GM20000 (cell line): ENCODE data around the gene PPM1F.

Source experiments
- DNase-seq: peaks from one replicate; pipeline ENCODE4 v3.0.0; 2012; ENCODE audit warnings: low spot score
- CTCF ChIP-seq: IDR thresholded peaks from 2 replicates; pipeline ENCODE4 v1.5.1; 2012; ENCODE audit warnings: mild to moderate bottlenecking, control low read depth; ENCODE audit errors: extremely low read depth, missing control alignments

Gene PPM1F

GRCh38 chr22:21974058-21974649 lies 21.5 kb upstream of the PPM1F start:
- no peak for TF ChIP-seq CTCF
- DNase-seq = no peak

- TF ChIP-seq CTCF = no peak
Measured at GRCh38 chr22:21972806-21973205, 20.2 kb upstream of the PPM1F start.

DNA sequence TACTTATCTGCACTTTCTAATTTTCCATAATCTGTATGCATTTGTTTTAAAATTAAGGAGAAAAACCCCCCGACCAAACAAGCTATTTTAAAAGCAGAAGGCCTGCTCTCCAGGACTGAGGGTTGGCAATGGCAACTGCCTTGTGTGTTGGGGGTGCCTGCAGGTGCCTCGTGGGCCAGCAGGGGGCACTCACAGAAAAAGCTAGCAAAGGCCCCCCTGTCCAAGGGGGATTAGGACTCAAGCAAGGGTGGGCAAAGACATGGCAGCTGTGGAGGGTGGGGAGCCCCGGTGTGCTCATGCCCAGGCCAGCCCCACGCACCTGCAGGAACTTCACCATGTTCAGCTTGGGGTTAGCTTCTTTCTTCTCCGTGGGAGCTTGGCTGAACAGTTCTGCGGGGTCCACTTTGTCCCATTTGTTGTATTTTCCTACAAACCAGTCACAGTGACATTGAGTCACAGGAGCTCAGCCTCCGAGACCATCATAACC lies 19.7 kb upstream of the PPM1F start:
- TF ChIP-seq CTCF = peak; percentile 92
- DNase-seq = peak; percentile 81

More at GRCh38 chr22:21972806-21973205, 20.2 kb upstream of the PPM1F start:
- no peak for DNase-seq

- no peak for TF ChIP-seq CTCF
- no peak for DNase-seq
Measured at GRCh38 chr22:21971858-21972275, 19.2 kb upstream of the PPM1F start.

GRCh38 chr22:21970800-21971617 lies 18.4 kb upstream of the PPM1F start:
- no peak for TF ChIP-seq CTCF
- DNase-seq = no peak

GRCh38 chr22:21970037-21970799 lies 17.6 kb upstream of the PPM1F start:
- no peak for DNase-seq
- TF ChIP-seq CTCF = no peak

GRCh38 chr22:21968452-21969129 lies 15.9 kb upstream of the PPM1F start:
- no peak for DNase-seq
- TF ChIP-seq CTCF = no peak
